HG02885 (cell line): Measurements from ENCODE around the gene SPNS1.

Experiments
- ATAC-seq: cut with Tn5 transposase; IDR thresholded peaks from one replicate; pipeline ENCODE4 v1.9.1; 2021; ENCODE audit warnings: mild to moderate bottlenecking; ENCODE audit not compliant: unreplicated experiment, poor library complexity

SPNS1 gene

GRCh38 chr16:29023279-29024277 is 49.0 kb downstream of the SPNS1 start:
- no peak for ATAC-seq

GRCh38 chr16:29024278-29024677 is 49.7 kb downstream of the SPNS1 start:
- no peak for ATAC-seq

GRCh38 chr16:29025218-29025617 is 50.6 kb downstream of the SPNS1 start:
- no peak for ATAC-seq

GRCh38 chr16:29025735-29026134 is 51.2 kb downstream of the SPNS1 start:
- no peak for ATAC-seq

GRCh38 chr16:29028457-29029167 is 54.0 kb downstream of the SPNS1 start:
- no peak for ATAC-seq

GRCh38 chr16:29029168-29029994 is 54.8 kb downstream of the SPNS1 start:
- ATAC-seq = no peak

- ATAC-seq = no peak
These were observed 55.7 kb downstream of the SPNS1 start for GRCh38 chr16:29030086-29030840.
